HEK293T (cell line): ENCODE results near the gene HESX1.

ENCODE experiments used
- ARNT ChIP-seq: fragments of 450-650 bp; IDR thresholded peaks from 2 replicates; pipeline ENCODE4 v1.6.1; 2017; ENCODE audit warnings: mild to moderate bottlenecking
- BHLHE40 ChIP-seq: fragments of 450-650 bp; IDR thresholded peaks from 2 replicates; pipeline ENCODE4 v1.6.1; 2016; ENCODE audit warnings: mild to moderate bottlenecking, moderate library complexity, borderline replicate concordance
- CTBP1 ChIP-seq: fragments of 450-650 bp; IDR thresholded peaks from 2 replicates; pipeline ENCODE4 v1.6.1; 2016; ENCODE audit warnings: borderline replicate concordance
- ELF4 ChIP-seq: fragments of 450-650 bp; IDR thresholded peaks from 2 replicates; pipeline ENCODE4 v1.6.1; 2017; ENCODE audit warnings: antibody characterized with exemption
- FOXA1 ChIP-seq: fragments of 450-650 bp; IDR thresholded peaks from 2 replicates; pipeline ENCODE4 v1.6.1; 2016; ENCODE audit warnings: mild to moderate bottlenecking
- HDGF ChIP-seq: fragments of 450-650 bp; IDR thresholded peaks from 2 replicates; pipeline ENCODE4 v1.6.1; 2017; ENCODE audit warnings: antibody characterized with exemption, borderline replicate concordance
- SP1 ChIP-seq: fragments of 450-650 bp; IDR thresholded peaks from 2 replicates; pipeline ENCODE4 v1.6.1; 2017
- SUZ12 ChIP-seq: fragments of 450-650 bp; IDR thresholded peaks from 2 replicates; pipeline ENCODE4 v1.6.1; 2016; ENCODE audit warnings: mild to moderate bottlenecking
- TARDBP ChIP-seq: fragments of 450-650 bp; IDR thresholded peaks from 2 replicates; pipeline ENCODE4 v1.6.1; 2016
- TF ChIP-seq, protein P1 (sequence below): fragments of 450-650 bp; IDR thresholded peaks from 2 replicates; pipeline ENCODE4 v1.6.1; 2016

DNA sequence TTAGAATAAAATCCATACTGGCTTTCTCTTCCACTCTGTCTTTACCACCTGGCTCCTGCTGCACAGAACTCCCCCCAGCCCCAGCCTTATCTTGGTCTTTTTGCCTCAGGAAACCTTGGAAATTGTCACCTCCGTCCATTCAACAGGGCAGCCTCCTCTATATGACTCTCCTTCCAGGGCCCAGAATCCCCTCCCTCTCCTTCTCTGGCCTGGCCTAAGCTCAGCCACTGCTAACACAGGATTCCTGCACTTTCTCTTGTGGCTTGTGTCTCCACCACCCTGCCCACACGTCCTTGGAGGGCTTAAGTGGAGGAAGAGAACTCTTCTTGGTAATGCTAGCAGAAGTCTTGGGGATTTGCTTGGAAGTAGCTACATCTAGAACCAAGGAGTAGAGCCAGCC lies 33.1 kb downstream of the HESX1 start:
- TF ChIP-seq SUZ12 (no peak), ELF4 (no peak), HDGF (no peak), TARDBP (no peak), ARNT (no peak), SP1 (no peak), FOXA1 (no peak), BHLHE40 (no peak), CTBP1 (no peak)
- TF ChIP-seq, protein P1, sequence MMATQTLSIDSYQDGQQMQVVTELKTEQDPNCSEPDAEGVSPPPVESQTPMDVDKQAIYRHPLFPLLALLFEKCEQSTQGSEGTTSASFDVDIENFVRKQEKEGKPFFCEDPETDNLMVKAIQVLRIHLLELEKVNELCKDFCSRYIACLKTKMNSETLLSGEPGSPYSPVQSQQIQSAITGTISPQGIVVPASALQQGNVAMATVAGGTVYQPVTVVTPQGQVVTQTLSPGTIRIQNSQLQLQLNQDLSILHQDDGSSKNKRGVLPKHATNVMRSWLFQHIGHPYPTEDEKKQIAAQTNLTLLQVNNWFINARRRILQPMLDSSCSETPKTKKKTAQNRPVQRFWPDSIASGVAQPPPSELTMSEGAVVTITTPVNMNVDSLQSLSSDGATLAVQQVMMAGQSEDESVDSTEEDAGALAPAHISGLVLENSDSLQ, result no peak
